Measurements from ENCODE around the gene ALDOA. TPM values are rescaled to one million over a fixed set of nuclear protein-coding genes. Genes with fewer than 3 reads are reported as not detected.
A peak's percentile ranks its signal among the peaks of the same experiment; 100 is the strongest.
"Not testable (repeated sequence)": the region's sequence is repeated elsewhere in the genome, so short reads cannot be mapped to it uniquely, and the experiment has no call there.

The ALDOA gene
- total RNA-seq, 1 donor from 2014 or later, result 2,037 TPM

GRCh38 chr16:30028438-30029076 is 37.0 kb upstream of the ALDOA start:
- Mint-ChIP-seq H3K4me3 (ENCODE audit: low read depth) (no peak overlapping the region), H3K4me1 (ENCODE audit: low read depth) (peaks cover 4% of the 10 kb centered on the region), H3K27ac (no peak overlapping the region), H3K9me3 (no peaks in the 10 kb centered on the region), H3K27me3 (ENCODE audit: low read depth) (peaks cover 46% of the 10 kb centered on the region), H3K36me3 (ENCODE audit: low read depth) (no peaks in the 10 kb centered on the region)
- no peak for DNase-seq (ENCODE audit: low spot score)
- intact Hi-C loops (cut with micrococcal nuclease), result loop anchor here (10.0 kb wide), 1 partner anchor 154 kb away; no protein-coding TSS in a partner anchor

GRCh38 chr16:30030011-30030685 is 35.4 kb upstream of the ALDOA start:
- intact Hi-C loops (cut with micrococcal nuclease), result no loop called here
- Mint-ChIP-seq H3K9me3 (no peaks in the 10 kb centered on the region), H3K36me3 (ENCODE audit: low read depth) (no peaks in the 10 kb centered on the region), H3K27ac (no peak overlapping the region), H3K4me1 (ENCODE audit: low read depth) (peaks cover 8% of the 10 kb centered on the region), H3K27me3 (ENCODE audit: low read depth) (peaks cover 49% of the 10 kb centered on the region), H3K4me3 (ENCODE audit: low read depth) (no peak overlapping the region)
- DNase-seq (ENCODE audit: low spot score), result no peak

- H3K4me1 Mint-ChIP-seq (ENCODE audit: low read depth), result peaks cover 12% of the 10 kb centered on the region
- H3K9me3 Mint-ChIP-seq, result no peaks in the 10 kb centered on the region
- peaks cover 53% of the 10 kb centered on the region for H3K27me3 Mint-ChIP-seq (ENCODE audit: low read depth)
- no peak for DNase-seq (ENCODE audit: low spot score)
- no peaks in the 10 kb centered on the region for H3K36me3 Mint-ChIP-seq (ENCODE audit: low read depth)
- intact Hi-C loops (cut with micrococcal nuclease), result no loop called here
- H3K27ac Mint-ChIP-seq, result no peak within 1 kb of the TSS
- peak within 1 kb of the TSS; percentile 27 for H3K4me3 Mint-ChIP-seq (ENCODE audit: low read depth)
Measured at GRCh38 chr16:30030841-30031413, 34.6 kb upstream of the ALDOA start, which contains the start of gene TLCD3B. TLCD3B (minus strand) TSS chr16:30031271; CDS start chr16:30030527, 744 bp downstream.

GRCh38 chr16:30031477-30031918 is 34.1 kb upstream of the ALDOA start:
- H3K36me3 Mint-ChIP-seq (ENCODE audit: low read depth), result no peaks in the 10 kb centered on the region
- intact Hi-C loops (cut with micrococcal nuclease), result no loop called here
- no peak for DNase-seq (ENCODE audit: low spot score)
- H3K4me1 Mint-ChIP-seq (ENCODE audit: low read depth), result peaks cover 12% of the 10 kb centered on the region
- H3K27ac Mint-ChIP-seq, result no peak overlapping the region
- H3K4me3 Mint-ChIP-seq (ENCODE audit: low read depth), result no peak overlapping the region
- no peaks in the 10 kb centered on the region for H3K9me3 Mint-ChIP-seq
- peaks cover 54% of the 10 kb centered on the region for H3K27me3 Mint-ChIP-seq (ENCODE audit: low read depth)

- peaks cover 48% of the 10 kb centered on the region for H3K27me3 Mint-ChIP-seq (ENCODE audit: low read depth)
- peak overlapping the region; percentile 27 for H3K4me3 Mint-ChIP-seq (ENCODE audit: low read depth)
- H3K36me3 Mint-ChIP-seq (ENCODE audit: low read depth), result no peaks in the 10 kb centered on the region
- H3K27ac Mint-ChIP-seq, result no peak overlapping the region
- peaks cover 12% of the 10 kb centered on the region for H3K4me1 Mint-ChIP-seq (ENCODE audit: low read depth)
- H3K9me3 Mint-ChIP-seq, result no peaks in the 10 kb centered on the region
- intact Hi-C loops (cut with micrococcal nuclease), result loop anchor here (1.0 kb wide), 1 partner anchor 331 kb away; no protein-coding TSS in a partner anchor
- peak; percentile 57 for DNase-seq (ENCODE audit: low spot score)
Measured at GRCh38 chr16:30032083-30032819, 33.3 kb upstream of the ALDOA start.

GRCh38 chr16:30033270-30033669 is 32.3 kb upstream of the ALDOA start:
- H3K4me1 Mint-ChIP-seq (ENCODE audit: low read depth), result peaks cover 12% of the 10 kb centered on the region
- no peak overlapping the region for H3K27ac Mint-ChIP-seq
- no peaks in the 10 kb centered on the region for H3K9me3 Mint-ChIP-seq
- no peak for DNase-seq (ENCODE audit: low spot score)
- H3K27me3 Mint-ChIP-seq (ENCODE audit: low read depth), result peaks cover 42% of the 10 kb centered on the region
- no peak overlapping the region for H3K4me3 Mint-ChIP-seq (ENCODE audit: low read depth)
- no peaks in the 10 kb centered on the region for H3K36me3 Mint-ChIP-seq (ENCODE audit: low read depth)
- intact Hi-C loops (cut with micrococcal nuclease), result no loop called here

GRCh38 chr16:30040221-30040620 is 25.3 kb upstream of the ALDOA start:
- Mint-ChIP-seq H3K9me3 (no peaks in the 10 kb centered on the region), H3K4me3 (ENCODE audit: low read depth) (no peak overlapping the region), H3K27me3 (ENCODE audit: low read depth) (peaks cover 13% of the 10 kb centered on the region), H3K4me1 (ENCODE audit: low read depth) (peaks cover 4% of the 10 kb centered on the region), H3K36me3 (ENCODE audit: low read depth) (no peaks in the 10 kb centered on the region), H3K27ac (peak overlapping the region; percentile 35)
- intact Hi-C loops (cut with micrococcal nuclease), result no loop called here
- DNase-seq (ENCODE audit: low spot score), result no peak

GRCh38 chr16:30040690-30041089 is 24.9 kb upstream of the ALDOA start:
- H3K27ac Mint-ChIP-seq; intact Hi-C loops (cut with micrococcal nuclease); DNase-seq (ENCODE audit: low spot score); H3K9me3 Mint-ChIP-seq; H3K4me1 Mint-ChIP-seq (ENCODE audit: low read depth); H3K4me3 Mint-ChIP-seq (ENCODE audit: low read depth); H3K36me3 Mint-ChIP-seq (ENCODE audit: low read depth): not testable (repeated sequence)
- H3K27me3 Mint-ChIP-seq (ENCODE audit: low read depth), result peaks cover 11% of the 10 kb centered on the region

GRCh38 chr16:30041841-30042240 is 23.7 kb upstream of the ALDOA start:
- peaks cover 3% of the 10 kb centered on the region for H3K4me1 Mint-ChIP-seq (ENCODE audit: low read depth)
- H3K27me3 Mint-ChIP-seq (ENCODE audit: low read depth), result peaks cover 8% of the 10 kb centered on the region
- no peaks in the 10 kb centered on the region for H3K36me3 Mint-ChIP-seq (ENCODE audit: low read depth)
- intact Hi-C loops (cut with micrococcal nuclease), result no loop called here
- H3K9me3 Mint-ChIP-seq, result no peaks in the 10 kb centered on the region
- H3K4me3 Mint-ChIP-seq (ENCODE audit: low read depth), result no peak overlapping the region
- no peak overlapping the region for H3K27ac Mint-ChIP-seq
- no peak for DNase-seq (ENCODE audit: low spot score)

- Mint-ChIP-seq H3K27ac (no peak overlapping the region), H3K4me3 (ENCODE audit: low read depth) (no peak overlapping the region), H3K36me3 (ENCODE audit: low read depth) (no peaks in the 10 kb centered on the region)
Measured at GRCh38 chr16:30046178-30046577, 19.4 kb upstream of the ALDOA start.

GRCh38 chr16:30046588-30046987 is 19.0 kb upstream of the ALDOA start:
- Mint-ChIP-seq H3K27ac (no peak overlapping the region), H3K36me3 (ENCODE audit: low read depth) (no peaks in the 10 kb centered on the region), H3K4me1 (ENCODE audit: low read depth) (peaks cover 9% of the 10 kb centered on the region), H3K9me3 (no peaks in the 10 kb centered on the region), H3K4me3 (ENCODE audit: low read depth) (no peak overlapping the region), H3K27me3 (ENCODE audit: low read depth) (no peaks in the 10 kb centered on the region)
- DNase-seq (ENCODE audit: low spot score), result no peak
- intact Hi-C loops (cut with micrococcal nuclease), result no loop called here

More at GRCh38 chr16:30046178-30046577, 19.4 kb upstream of the ALDOA start:
- H3K4me1 Mint-ChIP-seq (ENCODE audit: low read depth), result peaks cover 7% of the 10 kb centered on the region
- H3K27me3 Mint-ChIP-seq (ENCODE audit: low read depth), result no peaks in the 10 kb centered on the region
- DNase-seq (ENCODE audit: low spot score), result no peak
- no peaks in the 10 kb centered on the region for H3K9me3 Mint-ChIP-seq
- intact Hi-C loops (cut with micrococcal nuclease), result no loop called here

GRCh38 chr16:30049871-30050270 is 15.7 kb upstream of the ALDOA start:
- H3K9me3 Mint-ChIP-seq, result no peaks in the 10 kb centered on the region
- H3K4me1 Mint-ChIP-seq (ENCODE audit: low read depth), result peaks cover 21% of the 10 kb centered on the region
- no peak for DNase-seq (ENCODE audit: low spot score)
- intact Hi-C loops (cut with micrococcal nuclease), result no loop called here
- H3K27ac Mint-ChIP-seq, result no peak overlapping the region
- no peaks in the 10 kb centered on the region for H3K36me3 Mint-ChIP-seq (ENCODE audit: low read depth)
- H3K4me3 Mint-ChIP-seq (ENCODE audit: low read depth), result no peak overlapping the region
- no peaks in the 10 kb centered on the region for H3K27me3 Mint-ChIP-seq (ENCODE audit: low read depth)
